ENCODE measurements around the gene NHSL2.

DNA sequence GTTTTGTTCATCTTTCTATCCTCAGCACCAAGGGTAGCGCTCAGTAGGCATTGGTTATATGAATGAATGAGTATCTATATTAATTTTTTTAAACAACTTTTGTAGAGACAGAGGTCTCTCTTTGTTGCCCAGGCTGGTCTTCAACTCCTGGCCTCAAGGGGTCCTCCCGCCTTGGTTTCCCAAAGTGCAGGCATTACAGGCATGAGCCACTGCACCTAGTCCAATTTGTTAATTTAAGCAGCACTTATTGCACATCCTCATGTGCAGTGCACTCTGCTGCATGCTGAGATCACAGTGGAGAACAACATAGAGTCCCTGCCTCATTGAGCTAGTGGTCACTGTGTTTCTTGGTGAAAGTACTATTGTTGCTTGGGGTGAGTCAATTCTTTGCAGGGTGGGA is 94.4 kb downstream of the NHSL2 start:
- no peak for TF ChIP-seq POLR2A (IDR thresholded peaks at IDR 0.05; ENCODE audit: insufficient read depth in 1 of 2, low read depth in 2 of 2, low read length in 2 of 2)
- TF ChIP-seq ZSCAN29 (CRISPR knock-in tag; conservative IDR thresholded peaks at IDR 0.05): no peak
- TF ChIP-seq BHLHE40 (IDR thresholded peaks at IDR 0.05; ENCODE audit: low read length): no peak
- no peak for TF ChIP-seq ZNF121 (CRISPR knock-in tag; IDR thresholded peaks at IDR 0.05)
- TF ChIP-seq IKZF4 (CRISPR knock-in tag; IDR thresholded peaks at IDR 0.05; ENCODE audit: borderline replicate concordance, low read depth, not compliant biosample characterization): no peak
- no peak for TF ChIP-seq POLR2AphosphoS5 (IDR thresholded peaks at IDR 0.05; ENCODE audit: low read depth, low read length)
- TF ChIP-seq ZBTB7A (CRISPR knock-in tag; IDR thresholded peaks at IDR 0.05): no peak
- TF ChIP-seq CTCF (CRISPR knock-in tag; IDR thresholded peaks at IDR 0.05): no peak

Data from HepG2 (cell line).